Stimulated activated CD8-positive, alpha-beta memory T cell treated with anti-CD3 and anti-CD28 coated beads, Interleukin-4, amount 100 ng/mL, for 24 hours (primary cell): ENCODE results near the gene SRSF2.
"Not testable (repeated sequence)": the region's sequence is repeated elsewhere in the genome, so short reads cannot be mapped to it uniquely, and the experiment has no call there.

Experiments used
- DNase-seq: peaks from one replicate; pipeline ENCODE4 v3.0.0-alpha.2; 2020; ENCODE audit warnings: low read depth

Gene SRSF2

DNA sequence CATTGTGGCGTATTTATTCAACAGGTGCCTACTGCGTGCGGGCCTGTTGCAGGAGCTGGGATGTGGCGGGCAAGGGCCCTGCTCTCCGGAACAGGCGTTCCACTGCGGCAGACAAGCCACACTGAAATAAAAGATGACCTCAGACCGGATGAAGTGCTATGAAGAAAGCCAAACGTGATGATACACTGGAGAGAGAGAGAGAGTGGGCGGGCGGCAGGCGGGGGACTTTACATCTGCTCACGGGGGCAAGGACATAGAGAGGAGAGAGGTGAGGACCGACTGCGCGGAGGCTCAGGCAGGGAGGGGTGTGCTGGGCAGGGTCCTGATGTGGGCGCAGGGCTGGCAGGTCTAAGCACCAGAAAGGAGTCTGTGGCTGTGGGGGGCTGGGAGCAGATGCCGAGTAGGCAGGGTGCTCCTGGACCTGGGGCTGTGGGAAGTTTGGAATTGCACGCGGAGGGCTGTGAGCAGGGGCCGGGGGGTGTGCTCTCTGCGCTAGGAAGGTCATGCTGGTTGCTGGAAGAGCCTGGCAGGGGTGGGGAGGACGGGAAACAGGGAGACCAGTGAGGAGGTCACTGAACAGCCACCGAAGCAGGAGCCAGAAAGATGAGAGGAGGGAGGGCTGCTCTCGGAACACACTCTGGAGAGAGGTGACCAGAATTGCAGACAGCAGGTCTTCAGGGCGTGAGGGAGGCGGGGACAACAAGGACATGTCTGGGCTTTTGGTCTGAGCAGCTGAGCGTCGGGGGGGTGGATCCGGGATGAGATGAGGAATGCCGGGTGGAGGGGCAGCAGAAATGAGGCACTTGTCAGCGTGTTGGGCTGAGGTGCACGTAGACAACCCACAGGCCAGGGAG, 36.3 kb downstream of the SRSF2 start:
- no peak for DNase-seq

- no peak for DNase-seq
These were observed 36.9 kb downstream of the SRSF2 start for GRCh38 chr17:76700270-76700616.

DNA sequence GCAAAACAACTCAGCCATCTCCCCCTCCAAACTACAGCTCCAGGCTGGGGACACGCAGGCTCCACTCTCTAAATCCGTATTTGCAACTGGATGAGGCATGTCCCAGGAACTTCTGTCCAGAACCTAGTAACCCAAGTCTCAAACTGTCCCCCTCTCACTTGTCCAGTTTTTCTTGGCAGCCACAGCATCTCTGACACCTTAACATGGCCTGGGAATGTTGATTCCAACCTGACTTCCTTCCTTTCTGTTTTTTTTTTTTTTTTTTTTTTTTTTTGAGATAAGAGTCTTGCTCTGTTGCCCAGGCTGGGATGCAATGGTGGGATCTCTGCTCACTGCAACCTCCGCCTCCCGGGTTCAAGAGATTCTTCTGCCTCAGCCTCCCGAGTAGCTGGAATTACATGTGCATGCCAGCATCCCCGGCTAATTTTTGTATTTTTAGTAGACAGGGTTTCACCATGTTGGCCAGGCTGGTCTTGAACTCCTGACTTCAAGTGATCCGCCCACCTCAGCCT, 38.6 kb downstream of the SRSF2 start:
- not testable (repeated sequence) for DNase-seq

DNA sequence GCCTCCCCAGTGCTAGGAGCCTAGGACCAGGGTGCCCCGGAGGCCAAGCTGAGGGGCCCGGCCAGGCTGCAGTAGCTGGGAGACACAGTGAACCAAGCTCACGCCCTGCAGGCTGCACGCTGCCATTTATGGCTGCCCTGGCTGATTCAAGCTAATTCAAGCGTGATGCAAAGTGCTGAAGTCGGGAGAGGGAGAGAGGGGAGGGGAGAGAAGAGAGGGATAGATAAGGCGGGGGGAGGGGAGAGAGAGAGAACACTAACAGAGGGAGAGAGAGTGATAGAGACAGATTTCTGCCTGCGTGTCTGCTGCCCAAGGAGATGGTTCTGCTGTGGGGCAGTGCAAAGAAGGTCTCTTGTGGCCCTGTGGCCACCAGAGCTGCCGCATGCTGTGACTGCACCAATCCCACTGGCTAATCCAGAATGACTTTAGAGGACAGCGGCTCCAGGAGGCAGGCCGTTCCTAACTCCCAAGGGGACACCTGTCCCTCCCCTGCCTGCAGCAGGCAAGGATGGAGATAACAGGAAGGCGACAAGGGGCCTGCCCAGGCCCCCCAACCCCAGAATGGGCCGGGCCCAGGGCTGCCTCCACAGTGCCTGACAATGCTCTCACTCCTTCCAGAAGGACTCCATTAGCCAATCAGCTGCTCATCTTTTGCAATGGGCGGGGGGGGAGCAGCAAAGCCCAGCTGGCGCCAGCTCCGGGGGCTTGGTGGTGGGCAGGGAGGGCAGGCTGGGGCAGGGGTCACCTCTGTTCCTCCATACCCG, 39.2 kb downstream of the SRSF2 start:
- DNase-seq = no peak

GRCh38 chr17:76696763-76697701, 40.1 kb downstream of the SRSF2 start:
- no peak for DNase-seq

- DNase-seq = no peak
These were observed 41.9 kb downstream of the SRSF2 start for GRCh38 chr17:76695059-76695831.

DNA sequence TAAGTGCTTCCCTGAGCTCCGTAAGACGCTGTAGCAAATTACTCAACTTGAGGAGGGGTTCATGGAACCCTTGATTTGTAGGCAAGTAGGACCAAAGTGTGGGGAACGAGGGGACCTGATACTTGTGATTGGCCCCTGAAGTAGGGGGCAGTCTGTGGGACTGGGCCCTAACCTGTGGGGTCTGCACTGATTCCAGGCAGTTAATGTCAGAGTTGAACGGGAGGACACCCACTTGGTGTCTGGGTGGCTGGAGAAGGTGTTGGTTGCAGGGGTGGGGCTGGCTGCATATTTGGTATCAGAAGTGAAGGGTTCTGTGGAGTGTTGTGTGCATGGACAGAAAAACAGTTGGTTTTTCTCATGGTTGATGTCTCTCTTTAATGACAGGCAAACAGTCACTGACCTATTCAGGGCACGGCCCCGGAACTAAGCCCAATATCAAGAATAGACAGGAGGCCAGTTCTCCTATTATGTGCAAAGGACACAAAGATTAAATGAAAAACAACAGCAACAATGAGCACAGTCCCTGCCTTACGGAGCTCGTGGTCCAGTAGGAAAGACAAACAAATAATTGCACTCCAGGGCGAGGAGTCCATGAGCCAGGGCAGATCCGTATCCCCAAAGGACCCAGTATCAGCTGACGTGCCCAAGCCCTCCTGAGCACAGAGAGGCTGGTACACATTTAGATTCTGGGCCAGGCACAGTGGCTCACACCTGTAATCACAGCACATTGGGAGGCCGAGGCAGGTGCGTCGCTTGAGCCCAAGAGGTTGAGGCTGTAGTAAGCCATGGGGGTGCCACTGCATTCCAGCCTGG, 45.5 kb downstream of the SRSF2 start:
- no peak for DNase-seq

DNA sequence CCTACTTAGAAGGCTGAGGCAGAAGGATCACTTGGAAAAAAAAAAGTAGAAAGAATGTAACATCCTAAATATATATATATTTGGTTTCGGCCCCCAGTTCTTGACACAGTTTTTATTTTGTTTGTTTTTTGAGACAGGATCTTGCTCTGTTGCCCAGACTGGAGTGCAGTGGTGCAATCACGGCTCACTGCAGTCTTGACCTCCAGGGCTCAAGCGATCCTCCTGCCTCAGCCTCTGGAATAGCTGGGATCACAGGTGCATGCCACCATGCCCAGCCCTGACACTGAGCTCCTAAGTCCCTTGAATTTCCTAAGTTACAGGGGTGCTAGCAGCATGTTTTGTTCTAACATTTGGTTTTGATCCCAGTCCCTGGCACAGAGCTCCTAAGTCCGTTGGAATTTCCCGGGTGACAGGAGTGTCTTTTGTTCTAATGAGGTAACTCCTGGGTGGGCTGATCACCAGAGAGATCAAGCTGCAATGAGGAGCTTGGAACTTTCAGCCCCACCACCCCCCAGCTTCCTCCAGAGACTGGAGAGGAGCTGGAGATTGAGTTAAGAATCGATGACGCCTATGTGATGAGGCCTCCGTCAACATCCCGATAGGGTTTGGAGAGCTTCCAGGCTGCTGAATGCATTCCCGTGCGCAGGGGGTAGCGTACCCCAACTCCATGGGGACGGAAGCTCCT, 46.4 kb downstream of the SRSF2 start:
- no peak for DNase-seq

DNA sequence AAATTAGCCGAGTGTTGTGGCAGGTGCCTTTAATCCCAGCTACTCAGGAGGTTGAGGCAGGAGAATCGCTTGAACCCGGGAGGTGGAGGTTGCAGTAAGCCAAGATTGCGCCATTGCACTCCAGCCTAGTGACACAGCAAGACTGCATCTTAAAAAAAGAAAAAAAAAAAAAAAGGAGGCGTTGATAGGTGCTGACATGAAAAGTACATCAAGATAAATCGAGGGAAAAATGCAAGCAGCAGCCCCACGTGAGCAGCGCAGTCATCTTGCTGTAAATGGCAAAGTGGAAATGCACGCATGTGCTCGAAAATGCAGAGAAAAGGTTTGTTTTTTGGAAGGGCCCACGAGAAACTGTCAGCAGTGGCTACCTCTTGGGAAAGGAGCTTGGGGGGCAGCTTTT, 47.3 kb downstream of the SRSF2 start:
- DNase-seq = no peak

GRCh38 chr17:76688165-76688622, 48.9 kb downstream of the SRSF2 start:
- DNase-seq = no peak

DNA sequence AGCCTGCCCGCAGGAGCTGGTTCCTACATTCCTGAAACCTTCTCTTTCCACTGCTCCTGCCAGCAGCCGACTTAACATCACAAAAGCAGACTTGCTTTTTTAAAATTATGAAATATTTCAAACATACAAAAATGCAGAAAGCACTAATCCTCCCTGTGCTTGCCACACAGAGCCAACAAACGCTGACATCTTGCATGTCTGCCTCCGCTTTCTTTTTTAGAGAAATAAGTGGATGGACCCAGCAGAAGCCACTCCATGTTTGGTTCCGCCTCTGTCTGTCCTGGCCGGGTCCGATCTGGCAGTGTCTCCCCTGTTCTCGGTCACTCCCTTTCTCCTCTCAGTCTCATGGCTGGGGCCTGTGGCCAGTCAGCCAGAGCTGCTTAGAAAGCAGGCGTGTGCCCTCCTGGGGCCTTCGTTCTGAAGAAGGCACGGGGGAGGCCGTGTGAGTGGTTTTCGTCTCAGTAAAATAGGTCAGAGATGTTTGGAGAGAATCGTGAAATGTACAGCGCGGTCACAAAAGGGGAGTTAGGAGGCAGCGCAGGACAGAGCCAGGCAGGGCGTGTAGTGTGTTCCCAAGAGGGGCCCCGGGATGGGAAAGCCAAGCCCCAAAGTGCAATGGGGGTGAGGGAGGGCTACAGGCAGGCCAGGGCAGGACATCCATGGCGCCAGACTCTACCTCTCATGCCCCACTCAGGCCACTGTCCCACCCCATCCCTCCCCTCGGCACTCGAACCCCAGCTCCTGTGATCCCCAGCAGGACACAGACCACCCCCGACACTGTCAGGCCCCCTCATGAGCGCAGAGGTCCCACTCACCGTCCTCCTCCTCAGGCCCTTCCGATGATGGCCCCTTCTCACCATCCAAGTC, 49.6 kb downstream of the SRSF2 start:
- DNase-seq = no peak

- DNase-seq = no peak
These were observed 50.4 kb downstream of the SRSF2 start for GRCh38 chr17:76686538-76687297.

DNA sequence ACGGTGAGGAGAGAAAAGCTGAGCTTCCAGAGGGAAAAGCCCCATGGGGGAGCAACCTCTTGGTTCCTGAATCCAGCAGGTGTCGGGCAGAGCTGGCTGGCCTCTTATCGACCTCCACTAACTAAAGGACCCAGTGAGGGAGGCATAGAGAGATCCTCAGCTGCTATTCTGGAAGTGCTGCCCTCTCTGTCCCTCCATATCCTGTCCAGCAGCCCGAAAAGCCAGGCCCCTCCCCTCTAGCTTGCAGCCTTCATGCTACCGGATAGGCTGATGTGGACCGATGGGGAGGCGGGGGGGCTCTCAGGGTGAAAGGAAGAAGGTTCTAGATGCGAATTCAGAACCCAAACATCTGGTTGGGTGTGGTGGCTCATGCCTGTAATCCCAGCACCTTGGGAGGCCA, 51.3 kb downstream of the SRSF2 start:
- DNase-seq = no peak

- no peak for DNase-seq
These were observed 51.8 kb downstream of the SRSF2 start for GRCh38 chr17:76685366-76685765.

DNA sequence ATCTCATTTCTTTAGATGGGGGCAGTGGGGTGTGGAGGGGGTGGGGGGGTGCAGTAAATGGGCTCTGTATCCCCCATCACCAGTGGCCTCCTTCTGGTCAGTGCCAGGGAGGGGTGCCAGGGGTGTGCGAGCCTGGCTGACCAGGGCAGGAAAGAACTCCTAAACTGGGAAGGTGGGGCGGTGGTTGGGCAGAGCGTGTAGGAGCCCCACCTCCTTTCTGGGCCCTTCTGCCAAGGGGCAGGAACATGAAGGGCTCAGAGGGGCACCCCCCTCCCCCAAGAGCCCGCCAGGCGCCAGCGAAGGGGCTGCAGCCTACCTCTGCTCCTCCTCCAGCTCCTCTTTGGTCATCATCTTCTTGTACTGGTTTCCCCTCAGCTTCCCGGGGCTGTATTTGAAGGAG, 52.4 kb downstream of the SRSF2 start:
- no peak for DNase-seq
